ENCODE measurements around the gene APLP2.

The APLP2 gene

DNA sequence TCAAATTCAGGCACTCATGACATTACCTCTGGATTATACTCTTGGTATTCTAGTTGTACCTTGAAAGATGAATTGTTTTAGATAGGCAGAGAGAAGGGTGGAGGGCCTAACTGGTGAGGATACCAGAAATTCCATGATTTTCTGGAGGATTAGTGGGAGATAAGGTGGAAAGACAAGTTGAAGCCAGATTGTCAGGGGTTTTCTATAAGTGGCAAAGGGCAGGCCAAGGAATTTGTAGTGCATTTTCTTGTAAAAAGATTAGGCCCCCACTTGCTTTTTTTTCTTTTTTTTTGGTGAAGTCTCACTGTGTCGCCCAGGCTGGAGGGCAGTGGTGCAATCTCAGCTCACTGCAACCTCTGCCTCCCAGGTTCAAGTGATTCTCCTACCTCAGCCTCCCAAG lies 38.6 kb upstream of the APLP2 start:
- no peaks in the 10 kb centered on the region for H3K27me3 ChIP-seq (ENCODE audit: insufficient read depth, low read length, poor library complexity)
- no peak overlapping the region for H3K4me2 ChIP-seq (ENCODE audit: insufficient read depth, low read length)
- no peak overlapping the region for H2AFZ ChIP-seq (ENCODE audit: low read depth, low read length)
- no peaks in the 10 kb centered on the region for H3K79me2 ChIP-seq (ENCODE audit: insufficient read depth, low read length)
- no peak overlapping the region for H3K4me3 ChIP-seq (ENCODE audit: low read depth in 1 of 2, low read length in 2 of 2)
- H3K36me3 ChIP-seq (ENCODE audit: insufficient read depth, low read length): no peaks in the 10 kb centered on the region
- DNase-seq (no peak), ATAC-seq (ENCODE audit: insufficient read depth, low read depth) (no peak)
- no peaks in the 10 kb centered on the region for H3K4me1 ChIP-seq (ENCODE audit: insufficient read depth, low read length)
- no peaks in the 10 kb centered on the region for H3K9me3 ChIP-seq (ENCODE audit: insufficient read depth, low read length, severe bottlenecking)
- TF ChIP-seq CTCF (IDR thresholded peaks at IDR 0.05; ENCODE audit: borderline replicate concordance, extremely low read depth, low read length, poor library complexity, severe bottlenecking) (no peak), EZH2 (IDR thresholded peaks at IDR 0.05; ENCODE audit: borderline replicate concordance, low read depth, low read length, severe bottlenecking) (no peak)
- no peaks in the 10 kb centered on the region for H4K20me1 ChIP-seq (ENCODE audit: insufficient read depth, low read length)
- H3K27ac ChIP-seq (ENCODE audit: low read length): no peak overlapping the region
- H3K9ac ChIP-seq (ENCODE audit: low read depth, low read length): no peak overlapping the region

GRCh38 chr11:130031945-130032344 lies 37.7 kb upstream of the APLP2 start:
- Histone ChIP-seq H3K4me1 (ENCODE audit: insufficient read depth, low read length) (no peaks in the 10 kb centered on the region), H3K36me3 (ENCODE audit: insufficient read depth, low read length) (no peaks in the 10 kb centered on the region), H4K20me1 (ENCODE audit: insufficient read depth, low read length) (no peaks in the 10 kb centered on the region), H2AFZ (ENCODE audit: low read depth, low read length) (no peak overlapping the region), H3K9ac (ENCODE audit: low read depth, low read length) (no peak overlapping the region), H3K4me3 (ENCODE audit: low read depth in 1 of 2, low read length in 2 of 2) (no peak overlapping the region), H3K4me2 (ENCODE audit: insufficient read depth, low read length) (no peak overlapping the region), H3K79me2 (ENCODE audit: insufficient read depth, low read length) (no peaks in the 10 kb centered on the region), H3K27me3 (ENCODE audit: insufficient read depth, low read length, poor library complexity) (no peaks in the 10 kb centered on the region), H3K27ac (ENCODE audit: low read length) (no peak overlapping the region), H3K9me3 (ENCODE audit: insufficient read depth, low read length, severe bottlenecking) (no peaks in the 10 kb centered on the region)
- DNase-seq (no peak), ATAC-seq (ENCODE audit: insufficient read depth, low read depth) (no peak)
- TF ChIP-seq EZH2 (IDR thresholded peaks at IDR 0.05; ENCODE audit: borderline replicate concordance, low read depth, low read length, severe bottlenecking): no peak
- TF ChIP-seq CTCF (IDR thresholded peaks at IDR 0.05; ENCODE audit: borderline replicate concordance, extremely low read depth, low read length, poor library complexity, severe bottlenecking): no peak

GRCh38 chr11:130032931-130033330 lies 36.8 kb upstream of the APLP2 start:
- H3K36me3 ChIP-seq (ENCODE audit: insufficient read depth, low read length): no peaks in the 10 kb centered on the region
- ATAC-seq (ENCODE audit: insufficient read depth, low read depth) (no peak), DNase-seq (no peak)
- H3K9me3 ChIP-seq (ENCODE audit: insufficient read depth, low read length, severe bottlenecking): no peaks in the 10 kb centered on the region
- no peak overlapping the region for H3K4me2 ChIP-seq (ENCODE audit: insufficient read depth, low read length)
- no peaks in the 10 kb centered on the region for H3K79me2 ChIP-seq (ENCODE audit: insufficient read depth, low read length)
- no peaks in the 10 kb centered on the region for H4K20me1 ChIP-seq (ENCODE audit: insufficient read depth, low read length)
- H2AFZ ChIP-seq (ENCODE audit: low read depth, low read length): no peak overlapping the region
- no peak overlapping the region for H3K9ac ChIP-seq (ENCODE audit: low read depth, low read length)
- no peak overlapping the region for H3K4me3 ChIP-seq (ENCODE audit: low read depth in 1 of 2, low read length in 2 of 2)
- H3K27ac ChIP-seq (ENCODE audit: low read length): no peak overlapping the region
- H3K4me1 ChIP-seq (ENCODE audit: insufficient read depth, low read length): no peaks in the 10 kb centered on the region
- TF ChIP-seq EZH2 (IDR thresholded peaks at IDR 0.05; ENCODE audit: borderline replicate concordance, low read depth, low read length, severe bottlenecking): no peak
- TF ChIP-seq CTCF (IDR thresholded peaks at IDR 0.05; ENCODE audit: borderline replicate concordance, extremely low read depth, low read length, poor library complexity, severe bottlenecking): no peak
- H3K27me3 ChIP-seq (ENCODE audit: insufficient read depth, low read length, poor library complexity): no peaks in the 10 kb centered on the region

DNA sequence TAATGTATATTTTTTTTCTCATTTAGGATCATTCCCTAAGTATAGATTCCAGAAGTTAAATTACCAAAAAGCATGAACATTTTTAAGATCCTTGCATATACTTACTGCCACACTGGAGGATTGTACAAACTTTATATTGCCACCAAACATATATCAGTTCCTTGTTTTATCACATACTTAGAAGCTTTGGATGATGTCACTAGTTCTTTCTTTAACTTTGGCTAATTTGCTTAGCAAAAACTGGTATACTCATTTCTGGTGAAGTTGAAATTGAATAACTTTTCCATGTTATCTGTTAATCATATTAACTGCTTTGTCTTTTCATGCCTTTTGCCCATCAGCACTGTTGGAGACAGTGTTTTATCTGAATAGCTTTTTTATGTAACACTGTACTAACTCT lies 35.5 kb upstream of the APLP2 start:
- DNase-seq: no peak
- Histone ChIP-seq H3K9ac (ENCODE audit: low read depth, low read length) (no peak overlapping the region), H3K4me2 (ENCODE audit: insufficient read depth, low read length) (no peak overlapping the region), H3K9me3 (ENCODE audit: insufficient read depth, low read length, severe bottlenecking) (no peaks in the 10 kb centered on the region), H3K36me3 (ENCODE audit: insufficient read depth, low read length) (no peaks in the 10 kb centered on the region), H2AFZ (ENCODE audit: low read depth, low read length) (no peak overlapping the region), H4K20me1 (ENCODE audit: insufficient read depth, low read length) (no peaks in the 10 kb centered on the region), H3K79me2 (ENCODE audit: insufficient read depth, low read length) (no peaks in the 10 kb centered on the region), H3K4me3 (ENCODE audit: low read depth in 1 of 2, low read length in 2 of 2) (no peak overlapping the region), H3K4me1 (ENCODE audit: insufficient read depth, low read length) (no peaks in the 10 kb centered on the region), H3K27me3 (ENCODE audit: insufficient read depth, low read length, poor library complexity) (no peaks in the 10 kb centered on the region), H3K27ac (ENCODE audit: low read length) (no peak overlapping the region)
- ATAC-seq (ENCODE audit: insufficient read depth, low read depth): no peak
- no peak for TF ChIP-seq EZH2 (IDR thresholded peaks at IDR 0.05; ENCODE audit: borderline replicate concordance, low read depth, low read length, severe bottlenecking)
- TF ChIP-seq CTCF (IDR thresholded peaks at IDR 0.05; ENCODE audit: borderline replicate concordance, extremely low read depth, low read length, poor library complexity, severe bottlenecking): no peak

Measured in DND-41 (cell line).